ENCODE data around the gene NAA40. TPM values are rescaled to one million over a fixed set of nuclear protein-coding genes. Genes with fewer than 3 reads are reported as not detected.

NAA40 gene
- total RNA-seq, 3 donors from 2014 or later: 12.1 to 16.9 (median 14.1) TPM

DNA sequence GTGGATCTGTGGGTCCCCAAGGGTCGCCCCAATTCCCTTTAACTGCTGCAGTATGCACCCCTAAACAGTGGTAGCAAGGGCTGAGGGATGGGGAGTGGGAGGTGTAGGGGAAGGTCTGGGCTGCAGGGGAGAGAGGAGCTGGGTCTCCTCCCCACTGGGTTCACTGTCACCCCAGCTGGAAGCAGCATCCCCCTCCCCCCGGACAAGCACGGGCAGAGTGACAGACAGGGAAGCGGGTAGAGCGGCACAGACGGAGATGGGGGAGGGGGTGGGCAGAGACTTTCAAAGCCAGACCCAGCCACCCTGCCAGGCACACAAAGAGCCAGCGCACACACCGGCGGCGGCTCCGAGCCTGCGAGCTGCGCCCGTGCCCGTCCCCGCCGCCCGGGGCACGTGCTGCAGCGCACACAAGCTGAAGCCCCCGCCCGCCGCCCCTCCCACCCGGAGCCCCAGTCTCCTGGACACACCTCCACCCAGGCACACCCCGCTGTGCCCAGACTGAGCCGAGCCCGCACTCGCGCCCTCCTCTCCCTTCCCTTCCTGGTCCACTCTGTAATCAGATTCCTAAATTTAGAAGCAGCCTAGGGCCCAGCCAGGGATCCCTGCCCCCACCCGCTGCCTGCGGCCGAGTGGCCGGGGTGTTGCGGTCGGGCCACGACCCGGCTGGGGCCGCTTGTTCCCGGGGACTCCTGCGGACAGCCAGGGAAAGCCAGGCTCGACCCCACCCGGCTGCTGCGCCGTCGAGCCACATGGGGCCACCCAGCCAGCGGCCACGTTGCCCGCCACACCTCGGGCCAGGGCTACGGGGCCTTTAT is 20.9 kb upstream of the NAA40 start:
- ATAC-seq: peak; percentile 7 to 15
- Mint-ChIP-seq H3K4me1 (ENCODE audit: low read depth) (peaks cover 15% of the 10 kb centered on the region), H3K27me3 (ENCODE audit: low read depth) (peaks cover 3% of the 10 kb centered on the region), H3K9me3 (no peaks in the 10 kb centered on the region), H3K36me3 (ENCODE audit: insufficient read depth) (no peaks in the 10 kb centered on the region), H3K4me3 (peak overlapping the region; percentile 62)
- peak; percentile 15 for DNase-seq

DNA sequence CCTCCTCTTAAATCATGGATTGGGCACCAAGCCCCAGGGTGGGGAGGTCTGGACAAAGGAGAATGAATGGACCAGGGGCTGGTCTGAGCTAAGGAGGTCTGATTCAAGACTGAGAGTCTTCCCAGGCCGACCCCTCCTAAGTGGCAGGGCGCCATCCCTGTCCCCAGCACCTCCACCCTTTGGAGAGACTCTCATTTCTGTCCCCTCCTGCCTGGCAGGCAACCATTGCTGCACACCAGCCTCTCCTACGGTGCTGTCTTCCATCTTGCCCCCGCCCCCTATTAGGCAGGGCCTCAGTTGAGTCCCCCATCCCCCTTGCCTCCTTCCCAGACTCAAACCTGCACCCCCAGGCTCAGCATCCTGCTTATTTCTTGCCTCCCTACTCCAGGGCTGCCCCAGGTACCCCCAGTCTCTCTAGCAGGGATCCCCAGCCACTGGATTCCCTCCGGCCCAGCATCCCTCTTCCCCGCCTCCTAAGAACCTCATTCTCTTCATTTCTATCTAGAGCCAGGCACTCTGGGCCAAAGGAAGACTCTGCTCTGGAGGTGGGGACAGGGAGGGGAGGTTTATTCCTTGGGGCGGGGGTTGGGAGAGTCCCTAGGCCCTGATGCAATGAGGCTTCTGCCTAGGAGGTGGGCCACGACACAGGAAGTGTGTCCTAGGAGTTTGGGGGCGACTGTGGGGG is 20.2 kb upstream of the NAA40 start:
- H3K27me3 Mint-ChIP-seq (ENCODE audit: low read depth): peaks cover 3% of the 10 kb centered on the region
- peak overlapping the region; percentile 43 for H3K4me3 Mint-ChIP-seq
- H3K36me3 Mint-ChIP-seq (ENCODE audit: insufficient read depth): no peaks in the 10 kb centered on the region
- peaks cover 15% of the 10 kb centered on the region for H3K4me1 Mint-ChIP-seq (ENCODE audit: low read depth)
- DNase-seq (no peak), ATAC-seq (no peak)
- H3K9me3 Mint-ChIP-seq: no peaks in the 10 kb centered on the region

DNA sequence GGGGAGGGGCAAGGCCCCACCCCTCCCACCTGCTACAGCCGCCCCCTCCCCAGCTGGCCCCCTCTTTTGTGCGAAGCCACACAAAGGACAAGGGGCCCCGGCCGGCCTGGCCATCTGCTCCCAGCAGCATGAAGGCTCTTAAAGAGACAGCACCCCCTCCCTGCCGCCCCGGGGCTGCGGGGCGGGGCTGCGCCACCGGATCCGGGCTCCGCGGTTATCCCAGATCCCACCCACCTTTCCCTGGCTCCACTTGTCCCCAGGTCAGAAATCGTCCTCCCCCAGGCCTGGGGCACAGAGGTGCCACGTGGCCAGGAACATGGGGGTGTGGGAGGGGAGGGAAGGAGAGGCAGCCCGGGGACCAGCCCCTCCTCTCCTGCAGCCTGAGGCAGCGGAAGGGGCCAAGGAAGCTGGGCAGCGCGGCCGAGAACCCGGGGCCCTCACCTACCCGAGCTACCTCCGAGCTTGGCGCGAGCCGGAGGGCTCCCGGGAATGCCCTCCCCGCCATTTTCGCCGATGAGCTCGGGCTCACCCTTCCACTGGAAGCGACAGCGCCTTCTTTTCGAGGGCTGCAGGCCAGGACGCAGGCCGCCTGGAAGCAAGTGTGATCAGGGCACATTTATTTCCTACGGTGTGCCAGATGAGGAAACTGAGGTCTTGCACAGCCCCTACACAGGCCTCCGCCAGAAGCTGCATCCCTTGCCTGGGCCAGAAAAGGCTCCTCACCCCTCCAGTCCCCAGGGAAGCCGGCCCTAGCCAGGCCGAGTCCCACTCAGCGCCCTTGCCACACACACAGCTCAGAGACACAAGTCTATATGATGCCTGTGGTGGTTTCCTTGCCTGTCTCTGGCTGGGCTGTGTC is 19.3 kb upstream of the NAA40 start:
- ATAC-seq (no peak), DNase-seq (no peak)
- no peak overlapping the region for H3K4me3 Mint-ChIP-seq
- H3K36me3 Mint-ChIP-seq (ENCODE audit: insufficient read depth): no peaks in the 10 kb centered on the region
- H3K9me3 Mint-ChIP-seq: no peaks in the 10 kb centered on the region
- H3K27me3 Mint-ChIP-seq (ENCODE audit: low read depth): peaks cover 3% of the 10 kb centered on the region
- H3K4me1 Mint-ChIP-seq (ENCODE audit: low read depth): peaks cover 15% of the 10 kb centered on the region

DNA sequence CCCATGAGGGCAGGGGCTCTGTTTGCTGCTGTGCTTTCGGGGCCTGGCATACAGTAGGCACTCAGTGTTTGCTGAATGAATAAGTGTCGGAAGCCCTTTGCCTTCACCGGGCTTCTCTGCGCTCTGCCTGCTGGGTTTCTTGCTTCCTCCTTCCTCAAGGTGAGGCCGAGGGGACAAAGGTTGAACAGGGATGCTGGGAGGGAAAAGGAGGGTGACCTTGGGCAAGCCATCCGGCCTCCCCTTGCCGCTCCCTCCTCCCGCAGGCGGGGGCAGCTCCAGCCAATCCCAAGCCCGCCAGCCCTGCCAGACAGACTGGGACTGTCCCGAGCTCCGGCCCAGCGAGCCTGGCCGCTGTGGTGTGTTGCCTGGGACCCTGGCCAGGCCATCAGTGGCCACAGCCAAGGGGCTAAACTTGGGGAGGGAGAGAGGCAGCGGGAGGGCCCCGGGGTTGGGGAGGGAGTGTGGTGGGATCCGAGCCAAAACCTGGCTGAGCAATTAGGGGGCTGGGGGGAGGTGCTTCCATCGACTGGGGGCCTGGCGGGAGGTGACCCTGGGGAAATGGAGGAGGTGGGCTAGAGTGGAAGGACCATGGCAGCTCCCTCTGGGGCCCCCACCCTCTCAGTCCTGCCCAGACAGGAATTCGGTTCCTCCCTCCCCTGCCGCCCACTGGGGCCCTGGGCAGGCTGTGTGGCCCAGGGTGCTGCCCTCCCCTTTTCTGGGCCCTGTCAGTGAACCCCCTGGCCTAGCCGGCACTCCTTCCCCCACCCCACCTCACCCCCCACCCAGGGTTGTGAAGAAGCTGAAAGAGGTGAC is 18.5 kb upstream of the NAA40 start:
- no peak for ATAC-seq
- peaks cover 12% of the 10 kb centered on the region for H3K4me1 Mint-ChIP-seq (ENCODE audit: low read depth)
- H3K4me3 Mint-ChIP-seq: no peak overlapping the region
- DNase-seq: no peak
- no peaks in the 10 kb centered on the region for H3K9me3 Mint-ChIP-seq
- no peaks in the 10 kb centered on the region for H3K36me3 Mint-ChIP-seq (ENCODE audit: insufficient read depth)
- no peaks in the 10 kb centered on the region for H3K27me3 Mint-ChIP-seq (ENCODE audit: low read depth)

DNA sequence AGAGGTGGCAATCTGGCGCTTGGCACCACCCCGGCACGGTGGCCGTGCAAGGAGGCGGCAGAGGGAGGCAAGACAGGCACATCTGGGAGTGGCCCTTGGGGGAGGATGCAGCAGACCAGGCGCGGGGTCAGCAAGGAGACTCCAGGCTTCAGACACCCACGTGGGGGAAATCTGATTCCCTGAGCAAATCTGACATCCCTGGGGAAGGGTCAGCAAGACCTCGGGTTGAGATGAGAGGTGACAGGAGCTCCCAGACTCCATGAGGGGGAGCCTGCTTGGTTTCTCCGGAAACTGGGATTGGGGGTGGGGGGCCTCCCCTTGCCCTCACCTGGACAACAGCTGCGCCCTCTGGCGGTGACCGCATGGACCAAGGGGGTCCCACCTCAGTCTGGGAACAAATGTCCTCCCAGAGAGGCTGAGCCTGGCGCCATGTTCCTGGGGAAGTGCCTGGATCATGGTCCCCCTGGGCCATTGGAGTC is 17.8 kb upstream of the NAA40 start:
- H3K36me3 Mint-ChIP-seq (ENCODE audit: insufficient read depth): no peaks in the 10 kb centered on the region
- ATAC-seq (no peak), DNase-seq (peak; percentile 34)
- H3K27me3 Mint-ChIP-seq (ENCODE audit: low read depth): no peaks in the 10 kb centered on the region
- H3K4me3 Mint-ChIP-seq: no peak overlapping the region
- H3K9me3 Mint-ChIP-seq: no peaks in the 10 kb centered on the region
- peaks cover 12% of the 10 kb centered on the region for H3K4me1 Mint-ChIP-seq (ENCODE audit: low read depth)

DNA sequence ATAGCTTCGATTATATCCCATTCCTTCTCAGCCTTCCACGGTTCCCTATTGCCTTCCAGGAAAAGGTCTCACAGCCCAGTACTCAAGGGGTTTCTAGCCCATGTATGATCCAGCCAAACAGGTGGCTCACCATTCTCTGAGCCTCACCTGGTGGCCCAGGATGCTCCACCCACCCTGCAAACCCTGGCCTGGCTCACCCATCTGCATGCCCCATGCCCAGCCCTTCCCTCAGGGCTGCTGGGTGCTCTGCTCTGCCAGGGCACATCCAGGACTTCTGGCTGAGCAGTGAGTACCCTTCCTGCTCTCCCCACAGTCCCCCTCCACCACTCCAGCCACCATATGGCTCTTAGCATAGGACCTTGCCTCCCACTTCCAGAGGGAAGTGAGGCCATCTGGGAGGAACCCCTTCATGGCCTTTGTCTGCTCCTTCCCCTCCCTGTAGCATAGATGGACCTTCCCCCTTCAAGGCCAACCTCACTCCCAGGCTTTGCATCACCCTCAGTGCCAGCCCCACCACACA is 16.1 kb upstream of the NAA40 start:
- DNase-seq (no peak), ATAC-seq (no peak)
- Mint-ChIP-seq H3K27me3 (ENCODE audit: low read depth) (no peaks in the 10 kb centered on the region), H3K9me3 (no peaks in the 10 kb centered on the region), H3K4me3 (no peak overlapping the region), H3K4me1 (ENCODE audit: low read depth) (peaks cover 5% of the 10 kb centered on the region), H3K36me3 (ENCODE audit: insufficient read depth) (no peaks in the 10 kb centered on the region)

DNA sequence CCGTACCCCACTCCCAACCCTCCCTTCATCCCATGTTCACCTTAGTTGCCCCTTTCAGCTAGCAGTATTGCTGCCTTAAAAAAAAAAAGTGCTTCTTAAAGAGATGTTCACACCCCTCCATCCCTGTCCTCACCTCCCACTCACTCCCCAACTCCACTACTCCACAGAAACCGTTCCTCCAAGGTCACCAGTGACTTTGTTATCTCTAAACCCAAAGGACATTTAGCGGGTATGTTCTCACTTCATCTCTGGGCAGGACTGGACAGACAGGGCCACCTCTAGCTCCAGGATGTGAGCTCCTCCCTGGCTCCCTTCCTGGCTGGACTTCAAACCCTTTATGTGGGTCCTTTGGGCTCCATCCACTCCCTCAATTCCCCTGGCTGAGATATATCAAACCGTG is 15.5 kb upstream of the NAA40 start:
- Mint-ChIP-seq H3K4me3 (no peak overlapping the region), H3K36me3 (ENCODE audit: insufficient read depth) (no peaks in the 10 kb centered on the region), H3K9me3 (no peaks in the 10 kb centered on the region), H3K27me3 (ENCODE audit: low read depth) (no peaks in the 10 kb centered on the region), H3K4me1 (ENCODE audit: low read depth) (peaks cover 5% of the 10 kb centered on the region)
- DNase-seq (no peak), ATAC-seq (no peak)

DNA sequence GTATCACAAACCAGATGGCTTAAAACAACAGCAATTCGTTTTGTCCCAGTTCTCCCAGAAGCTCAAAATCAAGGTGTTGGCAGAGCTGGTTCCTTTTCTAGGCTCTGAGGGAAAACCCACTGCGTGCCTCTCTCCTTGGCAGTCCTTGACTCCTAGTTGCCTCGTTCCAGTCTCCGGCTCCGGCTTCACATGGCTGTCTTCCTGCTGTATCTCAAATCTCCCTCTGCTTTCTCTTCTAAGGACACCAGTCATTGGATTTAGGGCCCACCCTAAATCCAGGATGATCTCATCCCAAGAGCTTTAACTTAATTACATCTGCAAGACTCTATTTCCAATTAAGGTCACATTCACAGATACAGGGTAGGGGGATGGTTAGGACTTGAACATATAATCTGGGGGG is 9.2 kb upstream of the NAA40 start:
- Mint-ChIP-seq H3K9me3 (no peaks in the 10 kb centered on the region), H3K4me3 (no peak overlapping the region)

DNA sequence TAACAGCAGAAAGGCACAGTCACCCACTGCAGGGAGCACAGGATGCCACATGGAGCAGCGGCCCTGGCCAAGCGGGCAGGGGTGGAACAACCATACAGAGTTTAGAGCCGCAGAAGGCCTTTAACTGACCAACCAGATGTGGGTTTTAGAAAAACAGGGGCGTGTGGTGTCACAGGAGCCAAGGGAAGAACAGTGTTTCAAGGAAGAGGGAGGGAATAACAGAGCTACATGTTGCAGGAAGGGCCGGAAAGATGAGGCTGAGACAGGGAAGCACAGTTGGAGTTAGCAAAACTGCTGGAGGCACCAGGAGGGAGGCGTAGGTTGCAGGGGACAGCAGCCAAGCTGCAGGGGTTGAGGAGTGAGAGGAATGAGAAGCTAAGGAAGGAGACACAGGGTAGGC is 7.8 kb upstream of the NAA40 start:
- DNase-seq: no peak
- Mint-ChIP-seq H3K27me3 (ENCODE audit: low read depth) (no peaks in the 10 kb centered on the region), H3K9me3 (no peaks in the 10 kb centered on the region), H3K4me1 (ENCODE audit: low read depth) (no peaks in the 10 kb centered on the region), H3K4me3 (no peak overlapping the region), H3K36me3 (ENCODE audit: insufficient read depth) (no peaks in the 10 kb centered on the region)
- ATAC-seq: no peak

More for the DNA sequence above, 9.2 kb upstream of the NAA40 start:
- ATAC-seq: no peak
- H3K27me3 Mint-ChIP-seq (ENCODE audit: low read depth): no peaks in the 10 kb centered on the region
- H3K4me1 Mint-ChIP-seq (ENCODE audit: low read depth): no peaks in the 10 kb centered on the region
- no peak for DNase-seq
- no peaks in the 10 kb centered on the region for H3K36me3 Mint-ChIP-seq (ENCODE audit: insufficient read depth)

DNA sequence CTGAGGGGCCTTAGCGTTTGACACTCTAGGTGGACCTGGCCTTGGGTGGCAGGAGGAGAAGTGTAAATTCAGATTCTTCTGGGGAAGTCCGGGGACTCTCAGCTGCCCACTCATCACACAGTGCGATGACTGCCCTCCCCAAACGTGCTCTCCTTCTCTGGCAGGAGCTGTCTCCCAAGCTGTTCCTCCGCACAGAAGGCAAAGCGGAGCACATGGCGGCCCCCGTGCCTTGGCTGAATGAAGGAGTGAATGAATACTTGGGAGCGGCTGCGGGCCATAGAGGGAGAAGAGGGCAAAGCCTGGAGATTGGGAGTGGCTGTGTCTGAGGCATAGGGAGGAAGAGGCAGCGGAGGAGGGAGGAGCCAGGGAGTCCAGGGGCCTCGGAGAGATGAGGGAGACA is 6.9 kb upstream of the NAA40 start:
- Mint-ChIP-seq H3K27me3 (ENCODE audit: low read depth) (no peaks in the 10 kb centered on the region), H3K9me3 (no peaks in the 10 kb centered on the region), H3K4me1 (ENCODE audit: low read depth) (no peaks in the 10 kb centered on the region), H3K36me3 (ENCODE audit: insufficient read depth) (no peaks in the 10 kb centered on the region), H3K4me3 (no peak overlapping the region)
- DNase-seq (no peak), ATAC-seq (no peak)

DNA sequence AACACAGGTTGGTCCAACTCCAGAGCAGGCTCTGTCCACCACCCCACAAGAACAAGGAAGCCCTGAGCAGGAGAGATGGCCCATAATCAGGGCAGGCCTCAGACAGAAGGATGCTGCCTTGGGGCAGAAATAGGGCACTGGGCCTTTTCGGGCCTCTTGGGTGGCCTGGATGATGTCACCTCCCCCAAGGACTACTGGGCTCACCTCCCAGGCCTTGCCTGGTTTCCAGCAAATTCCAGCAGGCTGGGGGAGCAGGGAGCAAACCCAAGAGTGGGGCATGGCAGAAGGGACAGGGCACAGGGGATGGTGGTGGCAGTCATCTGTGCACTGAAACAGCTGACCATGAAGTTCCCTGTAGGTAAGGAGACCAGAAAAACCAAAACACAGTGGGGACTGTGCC is 5.3 kb upstream of the NAA40 start:
- Mint-ChIP-seq H3K36me3 (ENCODE audit: insufficient read depth) (no peaks in the 10 kb centered on the region), H3K4me1 (ENCODE audit: low read depth) (peaks cover 8% of the 10 kb centered on the region), H3K4me3 (no peak overlapping the region), H3K27me3 (ENCODE audit: low read depth) (no peaks in the 10 kb centered on the region), H3K9me3 (no peaks in the 10 kb centered on the region)
- DNase-seq (no peak), ATAC-seq (no peak)

DNA sequence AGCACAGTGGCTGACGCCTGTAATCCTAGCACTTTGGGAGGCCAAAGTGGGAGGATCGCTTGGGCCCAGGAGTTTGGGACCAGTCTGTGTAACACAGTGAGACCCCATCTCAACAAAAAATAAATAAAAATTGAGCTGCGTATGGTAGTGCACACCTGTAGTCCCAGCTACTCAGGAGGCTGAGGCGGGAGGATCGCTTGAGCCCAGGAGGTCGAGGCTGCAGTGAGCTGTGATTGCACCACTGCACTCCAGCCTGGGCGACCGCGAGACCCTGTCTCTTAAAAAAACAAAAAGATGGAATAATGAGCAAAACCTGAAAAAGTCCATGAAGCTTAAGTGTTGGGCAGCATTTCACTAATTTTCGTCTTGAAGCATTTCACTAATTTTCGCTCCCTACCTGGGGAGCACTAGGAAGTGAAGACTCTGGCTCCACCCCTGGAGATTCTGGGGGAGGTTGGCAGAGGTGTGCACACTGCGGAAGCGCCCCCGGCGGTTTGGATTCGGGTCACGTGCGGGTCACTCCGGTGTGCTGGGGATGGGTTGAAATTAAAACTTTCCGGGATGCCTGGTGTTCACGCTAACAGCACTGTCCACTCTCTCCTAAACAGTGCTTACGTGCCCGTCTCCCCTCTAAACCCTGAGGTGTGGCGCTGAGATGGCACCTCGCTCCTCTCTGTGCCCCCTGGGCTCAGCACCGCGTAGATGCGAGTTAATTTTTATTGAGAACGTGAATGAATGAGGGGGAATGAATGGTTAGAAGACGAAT is 906 bp upstream of the NAA40 start:
- peaks cover 3% of the 10 kb centered on the region for H3K36me3 Mint-ChIP-seq (ENCODE audit: insufficient read depth)
- ATAC-seq: peak; percentile 7 to 11
- H3K27me3 Mint-ChIP-seq (ENCODE audit: low read depth): no peaks in the 10 kb centered on the region
- H3K4me1 Mint-ChIP-seq (ENCODE audit: low read depth): peaks cover 20% of the 10 kb centered on the region
- DNase-seq: no peak
- no peaks in the 10 kb centered on the region for H3K9me3 Mint-ChIP-seq
- peak overlapping the region; percentile 92 for H3K4me3 Mint-ChIP-seq

DNA sequence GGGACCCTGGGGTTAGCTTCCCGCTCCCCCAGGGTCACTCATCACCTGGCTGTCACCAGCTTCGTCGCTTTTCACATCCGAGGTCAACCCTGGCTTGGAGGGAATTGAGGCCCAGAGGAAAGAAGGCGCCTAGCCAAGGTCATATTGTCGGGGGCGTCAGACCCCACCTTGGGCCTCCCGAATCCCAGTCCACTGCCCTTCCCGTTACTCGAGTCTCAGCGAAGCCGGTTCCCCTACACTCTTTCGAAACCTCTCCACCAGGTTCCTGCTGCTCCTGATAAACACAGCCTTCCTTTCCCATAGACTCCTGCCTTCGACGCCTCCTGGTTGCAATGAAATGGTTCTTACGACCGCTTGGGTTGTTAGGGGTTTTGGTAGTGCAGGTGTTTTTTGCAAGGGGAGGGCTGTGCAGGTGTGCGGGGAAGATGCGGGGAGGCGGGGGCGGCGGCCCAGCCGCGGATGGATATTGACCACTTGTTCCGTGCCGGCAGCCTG is 642 bp downstream of the NAA40 start:
- H3K9me3 Mint-ChIP-seq: no peaks in the 10 kb centered on the region
- peaks cover 3% of the 10 kb centered on the region for H3K36me3 Mint-ChIP-seq (ENCODE audit: insufficient read depth)
- DNase-seq: no peak
- peaks cover 22% of the 10 kb centered on the region for H3K4me1 Mint-ChIP-seq (ENCODE audit: low read depth)
- H3K4me3 Mint-ChIP-seq: peak overlapping the region; percentile 92
- no peak for ATAC-seq
- H3K27me3 Mint-ChIP-seq (ENCODE audit: low read depth): no peaks in the 10 kb centered on the region

Measured in activated T-cell treated with anti-CD3 and anti-CD28 coated beads, Interleukin-2, amount 50 U/mL, for 4 hours (primary cell).